Measurements from ENCODE around the gene CAPN1.

DNA sequence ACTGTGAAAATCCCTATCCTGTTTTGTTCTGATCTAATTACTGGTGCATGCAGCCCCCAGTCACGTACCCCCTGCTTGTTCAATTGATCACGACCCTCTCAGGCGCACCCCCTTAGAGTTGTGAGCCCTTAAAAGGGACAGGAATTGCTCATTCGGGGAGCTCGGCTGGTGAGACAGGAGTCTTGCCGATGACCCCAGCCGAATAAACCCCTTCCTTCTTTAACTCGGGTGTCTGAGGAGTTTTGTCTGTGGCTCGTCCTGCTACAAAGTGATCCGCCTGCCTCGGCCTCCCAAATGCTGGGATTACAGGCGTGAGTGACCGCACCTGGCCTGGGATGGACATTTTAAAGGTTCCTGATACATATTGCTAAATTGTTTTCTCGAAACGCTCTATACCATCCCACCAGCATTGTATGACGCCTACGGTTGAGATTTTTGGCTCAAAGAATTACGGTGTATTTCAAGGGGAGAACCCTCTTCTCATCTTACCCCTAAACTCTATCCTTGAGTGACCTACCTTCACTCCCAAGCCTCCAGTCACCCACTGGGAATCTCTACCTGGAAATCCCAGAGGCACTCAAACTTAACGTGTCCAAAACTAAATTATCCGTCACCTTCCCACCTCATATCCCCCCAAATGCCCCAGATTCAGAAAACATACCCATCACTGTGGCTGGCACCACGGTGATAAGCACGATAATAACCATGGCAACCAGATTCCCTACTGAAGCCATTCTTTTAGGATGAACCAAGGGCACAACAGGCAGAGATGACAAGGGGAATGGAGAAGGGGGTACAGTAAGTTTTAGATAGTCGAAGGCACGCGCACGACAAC lies 79.2 kb downstream of the CAPN1 start:
- no peak for TF ChIP-seq EZH2 (IDR thresholded peaks at IDR 0.05)
- TF ChIP-seq, protein P1, sequence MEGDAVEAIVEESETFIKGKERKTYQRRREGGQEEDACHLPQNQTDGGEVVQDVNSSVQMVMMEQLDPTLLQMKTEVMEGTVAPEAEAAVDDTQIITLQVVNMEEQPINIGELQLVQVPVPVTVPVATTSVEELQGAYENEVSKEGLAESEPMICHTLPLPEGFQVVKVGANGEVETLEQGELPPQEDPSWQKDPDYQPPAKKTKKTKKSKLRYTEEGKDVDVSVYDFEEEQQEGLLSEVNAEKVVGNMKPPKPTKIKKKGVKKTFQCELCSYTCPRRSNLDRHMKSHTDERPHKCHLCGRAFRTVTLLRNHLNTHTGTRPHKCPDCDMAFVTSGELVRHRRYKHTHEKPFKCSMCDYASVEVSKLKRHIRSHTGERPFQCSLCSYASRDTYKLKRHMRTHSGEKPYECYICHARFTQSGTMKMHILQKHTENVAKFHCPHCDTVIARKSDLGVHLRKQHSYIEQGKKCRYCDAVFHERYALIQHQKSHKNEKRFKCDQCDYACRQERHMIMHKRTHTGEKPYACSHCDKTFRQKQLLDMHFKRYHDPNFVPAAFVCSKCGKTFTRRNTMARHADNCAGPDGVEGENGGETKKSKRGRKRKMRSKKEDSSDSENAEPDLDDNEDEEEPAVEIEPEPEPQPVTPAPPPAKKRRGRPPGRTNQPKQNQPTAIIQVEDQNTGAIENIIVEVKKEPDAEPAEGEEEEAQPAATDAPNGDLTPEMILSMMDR (IDR thresholded peaks at IDR 0.05), result no peak
- no peak for TF ChIP-seq EZH2phosphoT487 (IDR thresholded peaks at IDR 0.05)
